Measurements from ENCODE around the gene SLC22A23.
"Not testable (repeated sequence)": the region's sequence is repeated elsewhere in the genome, so short reads cannot be mapped to it uniquely, and the experiment has no call there.

DNA sequence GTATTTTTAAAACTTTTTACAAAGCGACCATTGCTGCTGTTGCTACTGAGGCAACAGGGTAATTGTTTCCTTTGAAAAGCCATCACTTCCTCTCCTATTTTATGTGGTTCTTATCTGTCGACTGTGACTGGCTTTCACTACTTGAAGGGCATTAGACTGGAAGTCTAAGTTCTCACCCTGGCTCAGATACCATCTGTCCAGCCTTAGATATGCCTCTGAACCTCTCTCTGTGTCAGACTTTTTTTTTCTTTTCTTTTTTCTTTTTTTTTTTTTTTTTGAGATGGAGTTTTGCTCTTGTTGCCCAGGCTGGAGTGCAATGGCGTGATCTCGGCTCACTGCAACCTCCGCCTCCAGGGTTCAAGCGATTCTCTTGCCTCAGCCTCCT lies 78.5 kb downstream of the SLC22A23 start:
- TF ChIP-seq, protein P1, sequence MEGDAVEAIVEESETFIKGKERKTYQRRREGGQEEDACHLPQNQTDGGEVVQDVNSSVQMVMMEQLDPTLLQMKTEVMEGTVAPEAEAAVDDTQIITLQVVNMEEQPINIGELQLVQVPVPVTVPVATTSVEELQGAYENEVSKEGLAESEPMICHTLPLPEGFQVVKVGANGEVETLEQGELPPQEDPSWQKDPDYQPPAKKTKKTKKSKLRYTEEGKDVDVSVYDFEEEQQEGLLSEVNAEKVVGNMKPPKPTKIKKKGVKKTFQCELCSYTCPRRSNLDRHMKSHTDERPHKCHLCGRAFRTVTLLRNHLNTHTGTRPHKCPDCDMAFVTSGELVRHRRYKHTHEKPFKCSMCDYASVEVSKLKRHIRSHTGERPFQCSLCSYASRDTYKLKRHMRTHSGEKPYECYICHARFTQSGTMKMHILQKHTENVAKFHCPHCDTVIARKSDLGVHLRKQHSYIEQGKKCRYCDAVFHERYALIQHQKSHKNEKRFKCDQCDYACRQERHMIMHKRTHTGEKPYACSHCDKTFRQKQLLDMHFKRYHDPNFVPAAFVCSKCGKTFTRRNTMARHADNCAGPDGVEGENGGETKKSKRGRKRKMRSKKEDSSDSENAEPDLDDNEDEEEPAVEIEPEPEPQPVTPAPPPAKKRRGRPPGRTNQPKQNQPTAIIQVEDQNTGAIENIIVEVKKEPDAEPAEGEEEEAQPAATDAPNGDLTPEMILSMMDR (IDR thresholded peaks at IDR 0.05), result not testable (repeated sequence)
- not testable (repeated sequence) for TF ChIP-seq EZH2 (IDR thresholded peaks at IDR 0.05; ENCODE audit: borderline replicate concordance, insufficient read depth, low read depth, low read length, poor library complexity, severe bottlenecking)
